IPS-18c (cell line): ENCODE measurements around the gene SLC44A5.
"Not testable (repeated sequence)": the region's sequence is repeated elsewhere in the genome, so short reads cannot be mapped to it uniquely, and the experiment has no call there.

Experiments used
- H3K4me3 ChIP-seq: 2 replicates; pipeline ENCODE4 v1.7.0; 2013; ENCODE audit warnings: low read depth, mild to moderate bottlenecking, low read length, moderate library complexity; ENCODE audit not compliant: insufficient read depth
- H3K9me3 ChIP-seq: one replicate; pipeline ENCODE4 v1.6.1; 2013; ENCODE audit warnings: mild to moderate bottlenecking, low read length, moderate library complexity; ENCODE audit not compliant: control insufficient read depth, insufficient read depth

SLC44A5 gene

DNA sequence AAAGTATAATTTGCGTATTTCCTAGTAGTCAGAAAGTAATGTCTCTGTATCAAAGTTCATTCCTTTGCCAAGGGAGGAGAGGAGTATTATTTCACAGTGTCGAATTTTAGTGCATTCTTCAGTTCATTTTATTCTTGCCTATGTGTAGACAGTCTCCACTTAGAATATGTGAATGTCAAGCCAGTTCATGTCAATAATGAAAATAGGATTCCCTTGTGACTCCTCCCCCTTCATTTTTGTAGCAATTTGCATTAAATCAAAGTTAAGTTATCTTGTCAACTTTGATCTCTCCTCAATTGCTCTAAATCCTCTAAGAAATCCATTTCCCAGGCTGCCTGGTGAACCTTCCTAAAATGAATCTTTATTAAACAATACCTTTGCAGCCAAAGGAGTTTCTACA lies 179.1 kb downstream of the SLC44A5 start:
- H3K4me3 ChIP-seq = no peak overlapping the region

DNA sequence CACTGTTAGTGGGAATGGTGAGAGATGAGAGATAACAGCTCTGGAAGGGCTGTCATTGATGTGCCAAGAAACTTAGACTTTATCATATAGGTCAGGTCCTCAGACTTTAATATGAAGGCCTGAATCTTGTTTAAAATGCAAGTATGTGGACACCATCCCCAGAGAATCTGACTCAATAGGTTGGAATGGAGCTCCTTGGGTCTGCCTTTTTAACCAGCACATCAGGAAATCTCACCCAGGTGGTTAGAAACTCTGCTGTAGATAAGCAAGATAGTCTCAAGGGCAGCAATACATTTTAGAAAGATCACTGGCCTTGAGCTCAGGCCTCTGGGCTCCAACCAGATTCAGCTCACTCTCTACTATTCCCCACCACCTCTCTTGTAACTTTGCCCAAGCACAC lies 180.4 kb downstream of the SLC44A5 start:
- H3K4me3 ChIP-seq = no peak overlapping the region
- H3K9me3 ChIP-seq = no peaks in the 10 kb centered on the region

More for the DNA sequence above, 179.1 kb downstream of the SLC44A5 start:
- H3K9me3 ChIP-seq = no peaks in the 10 kb centered on the region

DNA sequence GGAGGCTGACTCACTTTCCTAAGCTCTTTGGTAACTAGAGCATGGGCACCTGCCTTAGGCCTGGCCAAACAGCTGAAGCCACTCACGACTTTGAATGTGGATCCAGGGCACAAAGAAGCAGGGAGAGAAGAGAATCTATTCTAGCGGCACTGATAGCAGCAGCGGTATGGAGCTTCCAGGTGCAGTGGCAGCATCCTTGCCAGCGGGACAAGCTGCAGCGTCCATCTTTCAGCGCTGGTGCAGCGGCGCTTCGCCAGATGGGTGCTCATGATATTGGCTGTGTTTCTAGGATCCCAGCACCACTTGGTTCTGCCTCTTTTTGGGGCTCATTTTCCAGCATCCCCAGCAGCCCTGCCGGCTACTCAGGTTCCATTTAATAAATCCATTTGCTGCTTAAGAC lies 184.2 kb downstream of the SLC44A5 start:
- Histone ChIP-seq H3K4me3 (no peak overlapping the region), H3K9me3 (no peaks in the 10 kb centered on the region)

DNA sequence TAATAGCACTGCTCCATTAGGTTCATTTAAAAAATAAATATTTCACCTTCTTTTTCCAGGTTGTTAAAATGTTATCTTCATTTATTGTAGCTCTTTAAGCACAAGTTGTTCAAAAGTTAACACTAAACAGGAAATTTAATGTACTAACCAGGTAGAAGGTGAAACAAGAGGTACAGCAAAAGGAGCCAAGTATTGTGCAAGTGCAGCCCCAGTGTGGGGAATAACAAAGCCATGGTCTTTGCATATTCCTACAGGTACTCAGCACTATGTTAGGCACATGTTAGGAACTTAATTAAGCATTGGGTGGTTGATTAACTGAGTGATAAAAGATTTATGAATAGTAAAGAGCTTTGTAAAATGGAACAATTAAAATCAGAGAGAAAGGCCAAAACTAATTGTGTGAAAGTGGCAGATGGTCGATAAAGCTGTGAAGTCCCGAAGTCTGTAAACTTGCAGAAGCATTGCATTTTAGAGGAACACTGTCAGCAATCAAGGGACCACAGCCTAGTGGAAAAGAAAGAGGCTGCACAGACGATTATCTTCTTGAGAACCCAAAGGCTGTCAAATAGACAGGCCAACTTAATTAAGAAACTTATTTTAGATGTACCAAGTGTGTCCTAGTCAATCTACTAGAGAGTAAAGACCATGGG lies 185.8 kb downstream of the SLC44A5 start:
- Histone ChIP-seq H3K9me3 (no peaks in the 10 kb centered on the region), H3K4me3 (no peak overlapping the region)

DNA sequence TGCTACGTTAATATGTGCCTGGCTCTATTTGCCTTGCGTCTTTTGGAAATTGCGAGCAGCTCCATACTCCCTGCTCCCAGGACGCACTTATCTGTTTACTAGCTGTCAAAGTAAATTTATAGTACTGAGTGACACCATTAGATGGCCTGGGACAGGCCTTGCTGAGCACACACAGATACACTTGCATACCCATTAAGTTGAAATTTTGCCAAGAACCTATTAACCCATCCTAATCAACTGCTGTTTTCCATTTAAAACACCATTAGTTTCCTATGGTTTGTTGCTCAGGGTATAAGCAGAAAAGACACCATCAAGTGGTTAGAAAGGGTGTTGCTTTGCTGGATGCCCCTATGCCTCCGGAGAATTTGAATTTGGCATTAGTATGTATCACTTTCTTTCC lies 187.3 kb downstream of the SLC44A5 start:
- H3K4me3 ChIP-seq = no peak overlapping the region

DNA sequence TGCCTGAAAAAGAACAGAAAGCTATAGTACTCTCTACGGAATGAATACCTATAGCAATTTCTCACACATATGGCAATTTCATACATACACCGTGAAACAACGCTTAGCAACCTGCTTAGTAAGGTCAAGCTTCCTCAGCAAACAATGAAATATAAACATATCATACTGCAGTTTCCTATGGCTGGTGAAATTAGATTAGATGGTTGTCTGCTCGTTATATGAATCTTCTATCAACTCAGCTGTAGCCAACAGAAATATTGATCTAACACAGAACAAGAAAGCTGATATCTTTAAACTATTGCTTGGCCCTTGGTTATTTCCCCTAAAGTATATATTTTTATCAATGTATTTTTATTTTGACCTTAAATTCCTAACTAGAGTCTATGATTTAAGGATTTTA lies 187.8 kb downstream of the SLC44A5 start:
- H3K4me3 ChIP-seq = no peak overlapping the region
- no peaks in the 10 kb centered on the region for H3K9me3 ChIP-seq

More for the DNA sequence above, 187.3 kb downstream of the SLC44A5 start:
- H3K9me3 ChIP-seq = no peaks in the 10 kb centered on the region

DNA sequence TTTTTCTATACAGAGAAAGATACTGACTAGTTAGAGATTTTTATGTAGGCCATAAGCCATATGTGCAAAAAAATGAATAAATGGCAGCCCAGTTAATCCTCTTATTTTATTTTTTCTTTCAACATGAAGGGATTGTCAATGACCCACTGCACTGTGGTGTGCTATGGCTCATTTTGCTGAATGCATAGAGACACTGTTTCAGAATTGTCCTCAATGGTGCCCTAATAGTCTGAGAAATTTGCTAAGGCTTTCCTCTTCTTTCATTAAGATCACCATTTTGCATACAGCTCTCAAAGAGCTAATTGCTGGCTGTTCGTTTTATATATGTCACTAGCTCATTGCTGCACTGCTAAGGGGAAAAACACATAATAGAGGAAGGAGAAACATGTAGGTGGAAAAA lies 189.5 kb downstream of the SLC44A5 start:
- no peak overlapping the region for H3K4me3 ChIP-seq
- H3K9me3 ChIP-seq = no peaks in the 10 kb centered on the region

DNA sequence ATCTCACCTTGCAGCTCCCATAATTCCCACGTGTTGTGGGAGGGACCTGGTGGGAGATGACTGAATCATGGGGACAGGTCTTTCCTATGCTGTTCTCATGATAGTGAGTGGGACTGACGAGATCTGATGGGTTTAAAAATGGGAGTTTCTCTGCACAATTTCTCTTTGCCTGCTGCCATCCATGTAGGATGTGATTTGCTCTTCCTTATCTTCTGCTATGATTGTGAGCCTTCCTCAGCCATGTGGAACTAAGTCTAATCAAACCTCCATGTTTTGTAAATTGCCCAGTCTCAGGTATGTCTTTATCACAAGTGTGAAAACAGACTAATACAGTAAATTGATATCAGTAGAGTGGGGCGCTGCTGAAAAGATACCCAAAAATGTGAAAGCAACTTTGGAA lies 195.7 kb downstream of the SLC44A5 start:
- H3K4me3 ChIP-seq = no peak overlapping the region
- H3K9me3 ChIP-seq = no peaks in the 10 kb centered on the region

DNA sequence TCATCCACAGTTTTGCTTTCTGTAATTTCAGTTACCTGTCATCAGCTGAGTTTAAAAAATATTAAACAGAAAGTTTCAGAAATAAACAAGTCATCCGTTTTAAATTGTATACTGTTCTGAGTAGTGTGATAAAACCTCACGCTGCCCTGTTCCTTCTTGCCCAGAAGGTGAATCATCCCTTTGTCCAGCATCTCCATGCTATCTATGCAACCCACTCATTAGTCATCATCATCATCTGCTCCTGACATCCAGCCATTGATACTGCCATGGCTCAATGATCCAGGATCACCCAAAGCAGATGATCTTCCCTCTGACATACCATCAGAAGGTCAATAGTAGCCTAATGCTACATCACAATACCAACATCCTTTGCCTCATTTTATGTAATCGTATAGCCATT lies 198.3 kb downstream of the SLC44A5 start:
- no peaks in the 10 kb centered on the region for H3K9me3 ChIP-seq
- no peak overlapping the region for H3K4me3 ChIP-seq

DNA sequence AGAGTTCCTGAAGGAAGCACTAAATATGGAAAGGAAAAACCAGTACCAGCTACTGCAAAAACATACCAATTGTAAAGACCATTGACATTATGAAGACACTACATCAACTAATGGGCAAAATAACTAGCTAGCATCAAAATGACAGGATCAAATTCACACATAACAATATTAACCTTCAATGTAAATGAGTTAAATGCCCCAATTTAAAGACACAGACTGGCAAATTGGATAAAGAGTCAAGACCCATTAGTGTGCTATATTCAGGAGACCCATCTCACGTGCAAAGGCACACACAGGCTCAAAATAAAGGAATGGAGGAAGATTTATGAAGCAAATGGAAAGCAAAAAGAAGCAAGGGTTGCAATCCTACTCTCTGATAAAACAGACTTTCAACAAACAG lies 206.2 kb downstream of the SLC44A5 start:
- not testable (repeated sequence) for H3K9me3 ChIP-seq, H3K4me3 ChIP-seq

DNA sequence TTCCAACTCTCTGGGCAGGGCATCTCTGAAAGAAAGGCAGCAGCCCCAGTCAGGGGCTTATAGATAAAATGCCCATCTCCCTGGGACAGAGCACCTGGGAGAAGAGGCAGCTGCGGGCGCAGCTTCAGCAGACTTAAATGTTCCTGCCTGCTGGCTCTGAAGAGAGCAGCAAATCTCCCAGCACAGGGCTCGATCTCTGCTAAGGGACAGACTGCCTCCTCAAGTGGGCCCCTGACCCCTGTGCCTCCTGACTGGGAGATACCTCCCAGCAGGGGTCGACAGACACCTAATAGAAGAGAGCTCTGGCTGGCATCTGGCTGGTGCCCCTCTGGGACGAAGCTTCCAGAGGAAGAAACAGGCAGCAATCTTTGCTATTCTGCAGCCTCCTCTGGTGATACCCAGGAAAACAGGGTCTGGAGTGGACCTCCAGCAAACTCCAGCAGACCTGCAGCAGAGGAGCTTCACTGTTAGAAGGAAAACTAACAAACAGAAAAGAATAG lies 207.7 kb downstream of the SLC44A5 start:
- not testable (repeated sequence) for H3K4me3 ChIP-seq

DNA sequence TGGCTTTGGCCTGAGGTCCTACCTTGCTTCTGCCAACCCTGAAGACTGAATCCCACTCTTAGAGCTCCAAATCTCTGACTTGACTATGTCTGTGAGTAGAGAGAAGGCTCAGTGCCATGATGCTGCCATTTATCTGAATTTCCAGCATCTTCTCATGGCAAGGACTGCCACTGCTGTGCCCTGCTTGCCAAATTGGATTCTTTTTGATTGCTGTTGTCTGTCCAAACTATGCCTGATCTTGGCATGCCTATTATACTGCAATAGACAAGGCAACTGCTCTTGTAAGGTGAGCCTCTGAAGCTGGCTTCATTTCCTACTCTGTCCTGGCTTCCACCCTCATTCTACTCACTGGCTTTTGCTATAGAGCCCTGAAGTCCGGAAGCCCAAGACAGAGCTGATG lies 210.2 kb downstream of the SLC44A5 start:
- peaks cover 4% of the 10 kb centered on the region for H3K9me3 ChIP-seq

More for the DNA sequence above, 207.7 kb downstream of the SLC44A5 start:
- not testable (repeated sequence) for H3K9me3 ChIP-seq

DNA sequence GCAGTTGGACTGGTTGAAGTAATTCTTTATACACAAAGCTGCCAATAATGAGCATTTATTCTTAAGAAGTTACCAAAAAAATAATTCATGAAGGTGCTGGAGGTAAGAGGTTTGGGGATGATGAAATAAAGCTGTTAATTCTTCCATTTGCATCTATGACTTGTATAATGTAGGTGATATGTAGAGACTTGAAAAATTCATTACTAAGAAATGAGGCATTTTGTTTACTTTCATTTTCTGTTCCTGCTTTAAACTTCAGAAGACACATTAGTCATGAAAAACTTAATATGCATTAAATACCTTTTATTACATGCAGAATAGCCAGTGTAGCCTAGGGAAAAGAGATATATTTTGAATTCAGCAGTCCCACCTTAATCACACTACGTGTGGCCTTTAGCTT lies 214.2 kb downstream of the SLC44A5 start:
- Histone ChIP-seq H3K4me3 (no peak overlapping the region), H3K9me3 (peaks cover 4% of the 10 kb centered on the region)

More for the DNA sequence above, 210.2 kb downstream of the SLC44A5 start:
- no peak overlapping the region for H3K4me3 ChIP-seq

DNA sequence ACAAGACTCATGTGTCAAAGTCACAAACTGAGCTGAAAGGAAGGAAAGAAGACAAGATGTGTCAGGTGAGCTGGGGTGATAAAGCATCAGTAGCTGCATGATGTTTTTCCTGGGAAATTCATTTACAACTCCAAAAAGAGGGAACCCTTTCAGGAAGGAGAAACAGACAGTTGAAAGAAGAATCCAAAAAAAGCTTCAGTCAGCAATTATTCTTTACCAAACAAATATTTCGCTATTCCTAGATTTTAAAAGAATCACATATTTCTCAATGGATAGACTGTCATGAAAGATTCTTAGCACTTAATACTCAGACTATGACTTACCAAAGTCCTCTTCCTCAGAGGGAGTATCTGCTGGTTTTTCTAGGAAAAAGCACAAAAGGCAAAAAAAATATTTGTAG lies 214.7 kb downstream of the SLC44A5 start:
- H3K4me3 ChIP-seq = no peak overlapping the region
- peaks cover 4% of the 10 kb centered on the region for H3K9me3 ChIP-seq

DNA sequence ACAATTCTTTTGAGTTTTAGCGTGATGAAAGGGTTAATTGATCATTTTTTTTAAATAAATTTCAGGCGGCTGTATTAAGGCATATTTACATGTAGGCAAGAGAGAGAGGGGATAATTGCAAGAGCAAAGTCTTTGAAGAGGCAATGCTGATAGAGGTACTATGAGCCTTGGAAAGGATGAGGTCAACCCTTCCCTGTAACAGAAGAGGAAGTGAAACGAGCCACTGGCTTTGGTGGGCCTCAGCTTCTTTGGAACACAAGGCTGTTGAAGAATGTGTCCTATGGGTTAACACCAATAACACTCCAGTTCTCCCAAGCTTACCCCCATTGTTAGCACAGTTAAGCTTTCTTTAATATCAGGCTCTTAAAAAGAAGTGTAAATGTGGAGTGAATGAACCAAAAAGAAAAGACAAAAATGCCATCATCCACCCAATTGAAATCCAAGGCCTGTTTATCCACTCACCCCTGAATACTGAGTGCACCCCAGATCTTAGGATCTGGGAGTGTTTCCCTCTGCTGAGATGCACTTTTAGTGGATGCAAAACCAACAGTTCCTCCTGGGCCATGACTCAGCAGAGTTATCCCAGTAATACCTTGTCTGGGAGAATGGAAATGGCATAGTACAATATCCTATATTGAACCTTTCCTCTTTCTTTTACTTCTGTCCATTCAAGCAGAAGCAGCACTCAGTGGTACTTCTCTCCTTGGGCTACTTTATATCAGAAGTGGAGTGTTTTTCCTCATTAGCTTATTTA lies 216.4 kb downstream of the SLC44A5 start:
- H3K4me3 ChIP-seq = no peak overlapping the region
- no peaks in the 10 kb centered on the region for H3K9me3 ChIP-seq

DNA sequence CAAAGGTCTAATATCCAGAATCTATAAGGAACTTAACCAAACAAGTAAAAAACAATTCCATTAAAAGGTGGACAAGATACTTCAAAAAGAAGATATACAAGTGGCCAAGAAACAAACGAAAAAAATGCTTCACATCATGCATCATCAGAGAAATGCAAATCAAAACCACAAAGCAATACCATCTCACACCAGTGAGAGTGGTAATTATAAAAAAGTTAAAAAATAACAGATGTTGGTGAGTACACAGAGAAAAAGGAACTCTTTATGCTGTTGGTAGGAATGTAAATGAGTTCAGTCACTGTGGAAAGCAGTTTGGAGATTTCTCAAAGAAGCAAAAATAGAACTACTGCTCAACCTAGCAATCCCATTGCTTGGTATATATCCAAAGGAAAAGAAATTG lies 218.6 kb downstream of the SLC44A5 start:
- no peaks in the 10 kb centered on the region for H3K9me3 ChIP-seq
- no peak overlapping the region for H3K4me3 ChIP-seq

DNA sequence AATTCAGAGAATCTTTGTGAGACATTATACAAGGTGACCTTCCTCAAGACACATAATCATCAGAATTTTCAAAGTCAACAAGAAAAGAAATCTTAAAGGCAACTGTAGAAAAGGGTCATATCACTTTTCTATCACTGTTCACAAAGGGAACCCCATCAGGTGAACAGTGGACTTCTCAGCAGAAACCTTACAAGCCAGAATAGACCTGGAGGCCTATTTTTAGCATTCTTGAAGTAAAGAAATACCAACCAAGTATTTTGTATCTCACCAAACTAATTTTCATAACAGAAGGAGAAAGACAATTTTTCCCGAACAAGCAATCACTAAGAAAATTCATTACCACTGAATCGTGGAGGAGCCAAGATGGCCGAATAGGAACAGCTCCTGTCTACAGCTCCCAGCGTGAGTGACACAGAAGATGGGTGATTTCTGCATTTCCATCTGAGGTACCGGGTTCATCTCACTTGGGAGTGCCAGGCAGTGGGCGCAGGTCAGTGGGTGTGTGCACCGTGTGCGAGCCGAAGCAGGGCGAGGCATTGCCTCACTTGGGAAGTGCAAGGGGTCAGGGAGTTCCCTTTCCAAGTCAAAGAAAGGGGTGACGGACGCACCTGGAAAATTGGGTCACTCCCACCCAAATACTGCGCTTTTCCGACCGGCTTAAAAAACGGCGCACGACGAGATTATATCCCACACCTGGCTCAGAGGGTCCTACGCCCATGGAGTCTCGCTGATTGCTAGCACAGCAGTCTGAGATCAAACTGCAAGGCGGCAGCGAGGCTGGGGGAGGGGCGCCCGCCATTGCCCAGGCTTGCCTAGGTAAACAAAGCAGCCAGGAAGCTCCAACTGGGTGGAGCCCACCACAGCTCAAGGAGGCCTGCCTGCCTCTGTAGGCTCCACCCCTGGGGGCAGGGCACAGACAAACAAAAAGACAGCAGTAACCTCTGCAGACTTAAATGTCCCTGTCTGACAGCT lies 235.2 kb downstream of the SLC44A5 start:
- not testable (repeated sequence) for H3K9me3 ChIP-seq

More for the DNA sequence above, 235.2 kb downstream of the SLC44A5 start:
- H3K4me3 ChIP-seq = not testable (repeated sequence)
